ENCODE results near the gene TEAD3. TPM values are rescaled to one million over a fixed set of nuclear protein-coding genes. Genes with fewer than 3 reads are reported as not detected.
A peak's percentile ranks its signal among the peaks of the same experiment; 100 is the strongest.
"Not testable (repeated sequence)": the region's sequence is repeated elsewhere in the genome, so short reads cannot be mapped to it uniquely, and the experiment has no call there.

The TEAD3 gene
- total and polyA plus RNA-seq, 4 donors: 16.7 to 78.0 (median 48.9) TPM

- H3K36me3 ChIP-seq (ENCODE audit: control insufficient read depth in 1 of 2, insufficient read depth in 2 of 2, low read length in 1 of 2); H3K27ac ChIP-seq (ENCODE audit: low read depth in 1 of 2, low read length in 2 of 2); ATAC-seq (ENCODE audit: low FRiP score); H3K4me3 ChIP-seq (ENCODE audit: low read length in 2 of 2); H3K9me3 ChIP-seq (ENCODE audit: control insufficient read depth, low read length); DNase-seq; H3K27me3 ChIP-seq (ENCODE audit: control insufficient read depth in 1 of 2, insufficient read depth in 2 of 2, low read length in 1 of 2); H3K4me1 ChIP-seq (ENCODE audit: control insufficient read depth in 1 of 2, insufficient read depth in 2 of 2, low read length in 2 of 2); intact Hi-C loops (cut with DNase I): not testable (repeated sequence)
- WGBS, 2 donors: 69 to 71% methylated on average over 3 of the region's 3 CpGs
Observed at GRCh38 chr6:35432702-35433101, 64.2 kb downstream of the TEAD3 start.

GRCh38 chr6:35432291-35432690 lies 64.6 kb downstream of the TEAD3 start:
- ATAC-seq (ENCODE audit: low FRiP score): no peak
- WGBS, 2 donors: 65 to 70% methylated on average over 4 of the region's 4 CpGs

GRCh38 chr6:35429463-35429862 lies 67.4 kb downstream of the TEAD3 start:
- H3K4me1 ChIP-seq (ENCODE audit: control insufficient read depth in 1 of 2, insufficient read depth in 2 of 2, low read length in 2 of 2): no peaks in the 10 kb centered on the region
- H3K27me3 ChIP-seq (ENCODE audit: control insufficient read depth in 1 of 2, insufficient read depth in 2 of 2, low read length in 1 of 2): no peaks in the 10 kb centered on the region
- DNase-seq (no peak), ATAC-seq (ENCODE audit: low FRiP score) (no peak)
- H3K9me3 ChIP-seq (ENCODE audit: control insufficient read depth, low read length): peaks cover 4% of the 10 kb centered on the region
- no peak overlapping the region for H3K27ac ChIP-seq (ENCODE audit: low read depth in 1 of 2, low read length in 2 of 2)
- H3K4me3 ChIP-seq (ENCODE audit: low read length in 2 of 2): no peak overlapping the region
- 97 to 98% methylated on average over 2 of the region's 2 CpGs for WGBS, 2 donors
- peaks cover 0 to 3% of the 10 kb centered on the region in 2 donors for H3K36me3 ChIP-seq (ENCODE audit: control insufficient read depth in 1 of 2, insufficient read depth in 2 of 2, low read length in 1 of 2)
- intact Hi-C loops (cut with DNase I): no loop called here

More at GRCh38 chr6:35432291-35432690, 64.6 kb downstream of the TEAD3 start:
- H3K4me3 ChIP-seq (ENCODE audit: low read length in 2 of 2): no peak overlapping the region
- H3K27ac ChIP-seq (ENCODE audit: low read depth in 1 of 2, low read length in 2 of 2): no peak overlapping the region
- H3K9me3 ChIP-seq (ENCODE audit: control insufficient read depth, low read length): peaks cover 4% of the 10 kb centered on the region
- no peaks in the 10 kb centered on the region for H3K27me3 ChIP-seq (ENCODE audit: control insufficient read depth in 1 of 2, insufficient read depth in 2 of 2, low read length in 1 of 2)
- DNase-seq: no peak
- no peaks in the 10 kb centered on the region for H3K4me1 ChIP-seq (ENCODE audit: control insufficient read depth in 1 of 2, insufficient read depth in 2 of 2, low read length in 2 of 2)
- intact Hi-C loops (cut with DNase I): no loop called here
- H3K36me3 ChIP-seq (ENCODE audit: control insufficient read depth in 1 of 2, insufficient read depth in 2 of 2, low read length in 1 of 2): no peaks in the 10 kb centered on the region

GRCh38 chr6:35428421-35429149 lies 68.3 kb downstream of the TEAD3 start:
- no peak for DNase-seq
- no peak overlapping the region for H3K27ac ChIP-seq (ENCODE audit: low read depth in 1 of 2, low read length in 2 of 2)
- H3K9me3 ChIP-seq (ENCODE audit: control insufficient read depth, low read length): peaks cover 4% of the 10 kb centered on the region
- 85 to 87% methylated on average over 10 of the region's 10 CpGs for WGBS, 2 donors
- H3K36me3 ChIP-seq (ENCODE audit: control insufficient read depth in 1 of 2, insufficient read depth in 2 of 2, low read length in 1 of 2): peaks cover 0 to 8% of the 10 kb centered on the region in 2 donors
- no peaks in the 10 kb centered on the region for H3K4me1 ChIP-seq (ENCODE audit: control insufficient read depth in 1 of 2, insufficient read depth in 2 of 2, low read length in 2 of 2)
- ATAC-seq (ENCODE audit: low FRiP score): no peak
- no peaks in the 10 kb centered on the region for H3K27me3 ChIP-seq (ENCODE audit: control insufficient read depth in 1 of 2, insufficient read depth in 2 of 2, low read length in 1 of 2)
- intact Hi-C loops (cut with DNase I): no loop called here
- H3K4me3 ChIP-seq (ENCODE audit: low read length in 2 of 2): no peak overlapping the region

GRCh38 chr6:35427851-35428321 lies 69.0 kb downstream of the TEAD3 start:
- H3K4me1 ChIP-seq (ENCODE audit: control insufficient read depth in 1 of 2, insufficient read depth in 2 of 2, low read length in 2 of 2): no peaks in the 10 kb centered on the region
- 44 to 56% methylated on average over 9 of the region's 9 CpGs for WGBS, 2 donors

GRCh38 chr6:35427435-35427834 lies 69.4 kb downstream of the TEAD3 start:
- Histone ChIP-seq H3K4me3 (ENCODE audit: low read length in 2 of 2) (no peak overlapping the region), H3K36me3 (ENCODE audit: control insufficient read depth in 1 of 2, insufficient read depth in 2 of 2, low read length in 1 of 2) (peaks cover 0 to 8% of the 10 kb centered on the region in 2 donors), H3K27me3 (ENCODE audit: control insufficient read depth in 1 of 2, insufficient read depth in 2 of 2, low read length in 1 of 2) (no peaks in the 10 kb centered on the region), H3K27ac (ENCODE audit: low read depth in 1 of 2, low read length in 2 of 2) (no peak overlapping the region), H3K9me3 (ENCODE audit: control insufficient read depth, low read length) (peaks cover 4% of the 10 kb centered on the region), H3K4me1 (ENCODE audit: control insufficient read depth in 1 of 2, insufficient read depth in 2 of 2, low read length in 2 of 2) (no peaks in the 10 kb centered on the region)
- intact Hi-C loops (cut with DNase I): no loop called here
- DNase-seq (no peak), ATAC-seq (ENCODE audit: low FRiP score) (no peak)
- 87 to 91% methylated on average over 5 of the region's 5 CpGs for WGBS, 2 donors

More at GRCh38 chr6:35427851-35428321, 69.0 kb downstream of the TEAD3 start:
- DNase-seq (no peak), ATAC-seq (ENCODE audit: low FRiP score) (no peak)
- no peak overlapping the region for H3K4me3 ChIP-seq (ENCODE audit: low read length in 2 of 2)
- H3K27ac ChIP-seq (ENCODE audit: low read depth in 1 of 2, low read length in 2 of 2): no peak overlapping the region
- no peaks in the 10 kb centered on the region for H3K27me3 ChIP-seq (ENCODE audit: control insufficient read depth in 1 of 2, insufficient read depth in 2 of 2, low read length in 1 of 2)
- intact Hi-C loops (cut with DNase I): no loop called here
- H3K9me3 ChIP-seq (ENCODE audit: control insufficient read depth, low read length): peaks cover 4% of the 10 kb centered on the region
- peaks cover 0 to 8% of the 10 kb centered on the region in 2 donors for H3K36me3 ChIP-seq (ENCODE audit: control insufficient read depth in 1 of 2, insufficient read depth in 2 of 2, low read length in 1 of 2)

GRCh38 chr6:35426074-35426473 lies 70.8 kb downstream of the TEAD3 start:
- peaks cover 3 to 11% of the 10 kb centered on the region in 2 donors for H3K36me3 ChIP-seq (ENCODE audit: control insufficient read depth in 1 of 2, insufficient read depth in 2 of 2, low read length in 1 of 2)
- no peaks in the 10 kb centered on the region for H3K4me1 ChIP-seq (ENCODE audit: control insufficient read depth in 1 of 2, insufficient read depth in 2 of 2, low read length in 2 of 2)
- 85 to 87% methylated on average over 8 of the region's 8 CpGs for WGBS, 2 donors
- peaks cover 4% of the 10 kb centered on the region for H3K9me3 ChIP-seq (ENCODE audit: control insufficient read depth, low read length)
- intact Hi-C loops (cut with DNase I): no loop called here
- no peak overlapping the region for H3K27ac ChIP-seq (ENCODE audit: low read depth in 1 of 2, low read length in 2 of 2)
- no peak for ATAC-seq (ENCODE audit: low FRiP score)
- no peaks in the 10 kb centered on the region for H3K27me3 ChIP-seq (ENCODE audit: control insufficient read depth in 1 of 2, insufficient read depth in 2 of 2, low read length in 1 of 2)
- peak in 1 of 2 donors; percentile 76 for DNase-seq
- no peak overlapping the region for H3K4me3 ChIP-seq (ENCODE audit: low read length in 2 of 2)

GRCh38 chr6:35425284-35425683 lies 71.6 kb downstream of the TEAD3 start:
- 59 to 62% methylated on average over 3 of the region's 3 CpGs for WGBS, 2 donors
- H3K4me1 ChIP-seq (ENCODE audit: control insufficient read depth in 1 of 2, insufficient read depth in 2 of 2, low read length in 2 of 2): no peaks in the 10 kb centered on the region
- no peak overlapping the region for H3K4me3 ChIP-seq (ENCODE audit: low read length in 2 of 2)
- intact Hi-C loops (cut with DNase I): no loop called here
- DNase-seq: no peak
- H3K27ac ChIP-seq (ENCODE audit: low read depth in 1 of 2, low read length in 2 of 2): no peak overlapping the region
- ATAC-seq (ENCODE audit: low FRiP score): no peak
- no peaks in the 10 kb centered on the region for H3K27me3 ChIP-seq (ENCODE audit: control insufficient read depth in 1 of 2, insufficient read depth in 2 of 2, low read length in 1 of 2)
- H3K9me3 ChIP-seq (ENCODE audit: control insufficient read depth, low read length): peaks cover 4% of the 10 kb centered on the region
- H3K36me3 ChIP-seq (ENCODE audit: control insufficient read depth in 1 of 2, insufficient read depth in 2 of 2, low read length in 1 of 2): peaks cover 3 to 11% of the 10 kb centered on the region in 2 donors
